Vagina (tissue), 2 donors: ENCODE measurements around the gene CHST1. TPM values are rescaled to one million over a fixed set of nuclear protein-coding genes. Genes with fewer than 3 reads are reported as not detected.
A peak's percentile ranks its signal among the peaks of the same experiment; 100 is the strongest.

Experiments
- DNase-seq, 2 donors: peaks; one replicate each; pipeline ENCODE4 v3.0.0-alpha.2; 2017; ENCODE audit errors: extremely low spot score in 2 of 2
- H3K27ac ChIP-seq: fragments of 200-600 bp; sonication (generic); one replicate; pipeline ENCODE4 v1.5.1; 2019
- H3K27me3 ChIP-seq: fragments of 200-600 bp; sonication (generic); one replicate; pipeline ENCODE4 v1.5.1; 2019
- H3K36me3 ChIP-seq, 2 donors: fragments of 200-600 bp; sonication (generic); one replicate each; pipeline ENCODE4 v1.5.1; 2017 to 2019
- H3K4me1 ChIP-seq: fragments of 200-600 bp; sonication (generic); one replicate; pipeline ENCODE4 v1.5.1; 2019
- H3K4me3 ChIP-seq, 2 donors: fragments of 200-600 bp; sonication (generic); 1 replicate in 1 of 2; 2 replicates in 1 of 2; pipeline ENCODE4 v1.5.1; 2016 to 2019
- H3K9me3 ChIP-seq: fragments of 200-600 bp; sonication (generic); one replicate; pipeline ENCODE4 v1.5.1; 2019
- CTCF ChIP-seq, 3 experiments: fragments of 450-650 bp in 2 of 3; fragments of 200-600 bp in 1 of 3; sonication (generic) in 1 of 3; IDR thresholded peaks; one replicate each; pipeline ENCODE4 v1.5.1; 2017 to 2019; ENCODE audit warnings: antibody characterized with exemption in 3 of 3, mild to moderate bottlenecking in 2 of 3, moderate library complexity in 2 of 3
- POLR2A ChIP-seq, 2 donors: fragments of 450-650 bp; IDR thresholded peaks; one replicate each; pipeline ENCODE4 v1.6.1; 2017; ENCODE audit warnings: antibody characterized with exemption in 2 of 2, mild to moderate bottlenecking in 2 of 2, moderate library complexity in 2 of 2
- POLR2AphosphoS5 ChIP-seq, 2 donors: sonication (generic); formaldehyde crosslinking; IDR thresholded peaks; one replicate each; pipeline ENCODE4 v1.9.0; 2017; ENCODE audit warnings: antibody characterized with exemption in 2 of 2, mild to moderate bottlenecking in 2 of 2, low read depth in 1 of 2; ENCODE audit not compliant: insufficient read depth in 1 of 2
- intact Hi-C: fragments of 100-400 bp; cut with DNase I; formaldehyde crosslinking; loops from one replicate; pipeline ENCODE4 v1.15.1; 2023
- total RNA-seq: library from RNA; depleted of rRNA; stranded (reverse); fragments of >200 nt; gene quantifications from one replicate; pipeline ENCODE4 v1.2.3, GENCODE V29; 2016

Gene CHST1
- total RNA-seq, 1 donor from 2014 or later, result 2.0 TPM

GRCh38 chr11:45653277-45653676, 12.1 kb downstream of the CHST1 start:
- H3K27ac ChIP-seq, result no peak overlapping the region
- intact Hi-C loops, result loop anchor here (10.0 kb wide), 1 partner anchor 288 kb away; no protein-coding TSS in a partner anchor
- no peak for TF ChIP-seq POLR2A (IDR thresholded peaks at IDR 0.05)
- TF ChIP-seq CTCF (IDR thresholded peaks at IDR 0.05), result no peak
- TF ChIP-seq POLR2AphosphoS5 (IDR thresholded peaks at IDR 0.05; ENCODE audit: insufficient read depth in 1 of 2, low read depth in 1 of 2), result no peak
- no peak overlapping the region for H3K4me3 ChIP-seq
- H3K4me1 ChIP-seq, result peaks cover 10% of the 10 kb centered on the region
- no peaks in the 10 kb centered on the region for H3K27me3 ChIP-seq
- no peaks in the 10 kb centered on the region for H3K36me3 ChIP-seq
- no peaks in the 10 kb centered on the region for H3K9me3 ChIP-seq
- no peak for DNase-seq

- intact Hi-C loops, result loop anchor here (10.0 kb wide), 1 partner anchor 288 kb away; no protein-coding TSS in a partner anchor
- Histone ChIP-seq H3K27me3 (no peaks in the 10 kb centered on the region), H3K4me3 (no peak overlapping the region), H3K36me3 (no peaks in the 10 kb centered on the region), H3K9me3 (no peaks in the 10 kb centered on the region), H3K27ac (no peak overlapping the region), H3K4me1 (peaks cover 8% of the 10 kb centered on the region)
- DNase-seq, result peak in 1 of 2 donors; percentile 77
- no peak for TF ChIP-seq POLR2A (IDR thresholded peaks at IDR 0.05)
- no peak for TF ChIP-seq POLR2AphosphoS5 (IDR thresholded peaks at IDR 0.05; ENCODE audit: insufficient read depth in 1 of 2, low read depth in 1 of 2)
- TF ChIP-seq CTCF (IDR thresholded peaks at IDR 0.05), result no peak
These were observed 12.6 kb downstream of the CHST1 start for GRCh38 chr11:45652781-45653180.

GRCh38 chr11:45651841-45652749, 13.3 kb downstream of the CHST1 start:
- intact Hi-C loops, result loop anchor here (10.0 kb wide), 1 partner anchor 287 kb away; no protein-coding TSS in a partner anchor
- TF ChIP-seq CTCF (IDR thresholded peaks at IDR 0.05) (no peak), POLR2A (IDR thresholded peaks at IDR 0.05) (no peak), POLR2AphosphoS5 (IDR thresholded peaks at IDR 0.05; ENCODE audit: insufficient read depth in 1 of 2, low read depth in 1 of 2) (no peak)
- H3K36me3 ChIP-seq, result no peaks in the 10 kb centered on the region
- H3K9me3 ChIP-seq, result no peaks in the 10 kb centered on the region
- DNase-seq, result peak in 1 of 2 donors; percentile 72
- no peak overlapping the region for H3K27ac ChIP-seq
- H3K27me3 ChIP-seq, result no peaks in the 10 kb centered on the region
- H3K4me3 ChIP-seq, result no peak overlapping the region
- peaks cover 8% of the 10 kb centered on the region for H3K4me1 ChIP-seq

- Histone ChIP-seq H3K36me3 (no peaks in the 10 kb centered on the region), H3K27ac (no peak overlapping the region), H3K4me3 (no peak overlapping the region), H3K9me3 (no peaks in the 10 kb centered on the region), H3K27me3 (no peaks in the 10 kb centered on the region), H3K4me1 (peaks cover 8% of the 10 kb centered on the region)
- TF ChIP-seq CTCF (IDR thresholded peaks at IDR 0.05), result no peak
- no peak for TF ChIP-seq POLR2A (IDR thresholded peaks at IDR 0.05)
- no peak for TF ChIP-seq POLR2AphosphoS5 (IDR thresholded peaks at IDR 0.05; ENCODE audit: insufficient read depth in 1 of 2, low read depth in 1 of 2)
- peak in 1 of 2 donors; percentile 65 for DNase-seq
- intact Hi-C loops, result loop anchor here (10.0 kb wide), 1 partner anchor 286 kb away; no protein-coding TSS in a partner anchor
These were observed 14.3 kb downstream of the CHST1 start for GRCh38 chr11:45651156-45651555.
